ENCODE measurements around the gene DHTKD1.

DNA sequence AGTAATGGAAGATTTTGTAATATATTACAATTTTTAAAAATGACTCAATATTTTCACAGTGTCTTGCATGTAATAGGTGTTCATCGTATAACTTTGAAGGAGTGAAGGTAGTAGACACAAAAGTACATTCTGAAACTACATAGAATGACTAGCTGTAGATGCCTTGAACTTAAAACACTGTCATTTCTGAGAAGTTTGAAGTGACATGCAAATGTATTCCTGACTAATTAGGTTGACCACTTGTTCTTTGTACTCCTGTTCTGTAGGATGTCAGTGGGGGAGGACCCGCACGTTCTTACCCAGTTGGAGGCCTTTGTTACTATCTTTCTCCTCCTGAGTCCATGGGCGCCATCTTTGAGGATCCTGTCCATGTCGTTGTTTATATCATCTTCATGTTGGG lies 91.9 kb downstream of the DHTKD1 start:
- TF ChIP-seq, protein P1, sequence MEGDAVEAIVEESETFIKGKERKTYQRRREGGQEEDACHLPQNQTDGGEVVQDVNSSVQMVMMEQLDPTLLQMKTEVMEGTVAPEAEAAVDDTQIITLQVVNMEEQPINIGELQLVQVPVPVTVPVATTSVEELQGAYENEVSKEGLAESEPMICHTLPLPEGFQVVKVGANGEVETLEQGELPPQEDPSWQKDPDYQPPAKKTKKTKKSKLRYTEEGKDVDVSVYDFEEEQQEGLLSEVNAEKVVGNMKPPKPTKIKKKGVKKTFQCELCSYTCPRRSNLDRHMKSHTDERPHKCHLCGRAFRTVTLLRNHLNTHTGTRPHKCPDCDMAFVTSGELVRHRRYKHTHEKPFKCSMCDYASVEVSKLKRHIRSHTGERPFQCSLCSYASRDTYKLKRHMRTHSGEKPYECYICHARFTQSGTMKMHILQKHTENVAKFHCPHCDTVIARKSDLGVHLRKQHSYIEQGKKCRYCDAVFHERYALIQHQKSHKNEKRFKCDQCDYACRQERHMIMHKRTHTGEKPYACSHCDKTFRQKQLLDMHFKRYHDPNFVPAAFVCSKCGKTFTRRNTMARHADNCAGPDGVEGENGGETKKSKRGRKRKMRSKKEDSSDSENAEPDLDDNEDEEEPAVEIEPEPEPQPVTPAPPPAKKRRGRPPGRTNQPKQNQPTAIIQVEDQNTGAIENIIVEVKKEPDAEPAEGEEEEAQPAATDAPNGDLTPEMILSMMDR (IDR thresholded peaks at IDR 0.05), result no peak
- TF ChIP-seq POLR2A (IDR thresholded peaks at IDR 0.05), result no peak

Measured in breast epithelium (tissue), 3 donors.